Measurements from ENCODE around the gene MSANTD2. TPM values are rescaled to one million over a fixed set of nuclear protein-coding genes. Genes with fewer than 3 reads are reported as not detected.

MSANTD2 gene
- total and polyA plus RNA-seq, 2 of the 4 experiments (the other 2 are of a cell fraction) = 5.0 to 6.0 TPM

DNA sequence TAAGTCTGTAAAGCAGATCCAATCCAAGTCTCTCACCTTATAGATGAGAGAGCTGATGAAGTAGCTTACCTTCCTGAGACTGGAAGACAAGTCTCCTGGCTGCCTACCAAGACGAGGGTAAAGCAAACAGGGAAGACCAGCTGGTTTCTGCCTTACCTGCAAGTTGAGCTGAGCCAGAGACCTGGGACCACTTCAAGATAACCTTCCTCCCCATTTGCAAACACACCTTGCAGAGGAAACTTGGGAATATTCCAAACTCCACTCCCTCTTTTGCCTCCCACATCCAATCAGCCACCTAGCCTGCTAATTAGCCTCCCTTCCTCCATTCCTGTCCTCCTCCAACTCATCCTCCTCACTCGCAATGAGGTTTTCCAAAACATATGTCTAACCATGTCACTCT, 41.6 kb upstream of the MSANTD2 start:
- WGBS, 2 experiments (ENCODE audit: extremely low coverage in 2 of 2, insufficient read length in 1 of 2) = 55% methylated on average over 1 of the region's 2 CpGs; no CpG with 5 or more reads in 1 of the 2 experiments
- Histone ChIP-seq H2AK9ac (replicated peaks; ENCODE audit: low read depth, low read length, poor library complexity) (no peak overlapping the region), H2AFZ (replicated peaks; ENCODE audit: low read length, poor library complexity) (no peak overlapping the region), H2BK15ac (ENCODE audit: low read depth, low read length) (no peak overlapping the region), H3K23ac (ENCODE audit: low read depth, low read length) (no peak overlapping the region), H4K91ac (ENCODE audit: insufficient read depth, low read depth, low read length) (no peak overlapping the region), H4K8ac (ENCODE audit: low read depth in 2 of 2, low read length in 2 of 2) (no peak overlapping the region), H3K27ac (ENCODE audit: insufficient read depth, low read length) (no peak overlapping the region), H3K27me3 (ENCODE audit: control insufficient read depth, insufficient read depth, low read length) (peaks cover 84% of the 10 kb centered on the region), H3K56ac (ENCODE audit: extremely low read depth, insufficient read depth, low read length) (no peak overlapping the region), H3K36me3 (ENCODE audit: control insufficient read depth, insufficient read depth, low read length) (no peaks in the 10 kb centered on the region), H3K4me3 (ENCODE audit: insufficient read depth, low read depth, low read length) (no peak overlapping the region), H3K9ac (ENCODE audit: low read depth, low read length) (no peak overlapping the region), H3K9me1 (ENCODE audit: insufficient read depth, low read length) (no peaks in the 10 kb centered on the region; the same call in 1 of the 2 replicates), H3K4ac (ENCODE audit: low read depth, low read length) (no peak overlapping the region), H3K4me1 (ENCODE audit: control insufficient read depth, insufficient read depth, low read length) (no peaks in the 10 kb centered on the region; the same call in 1 of the 2 replicates), H2BK120ac (ENCODE audit: low read depth, low read length) (no peak overlapping the region), H4K5ac (ENCODE audit: low read depth, low read length) (no peak overlapping the region), H2BK20ac (ENCODE audit: low read depth, low read length) (no peak overlapping the region), H2AK5ac (ENCODE audit: low read depth, low read length) (no peak overlapping the region), H3K14ac (replicated peaks; ENCODE audit: low read depth, low read length) (no peak overlapping the region), H3K79me1 (ENCODE audit: low read depth in 1 of 2, low read length in 2 of 2) (no peaks in the 10 kb centered on the region), H2BK5ac (ENCODE audit: low read depth, low read length, poor library complexity, severe bottlenecking) (no peak overlapping the region), H4K20me1 (ENCODE audit: insufficient read depth, low read length) (no peaks in the 10 kb centered on the region), H3K4me2 (ENCODE audit: low read depth, low read length) (no peak overlapping the region), H3K18ac (ENCODE audit: low read depth, low read length) (no peak overlapping the region), H3K9me3 (ENCODE audit: control insufficient read depth, insufficient read depth, low read length) (no peaks in the 10 kb centered on the region)
- no peak for DNase-seq
- POLR2A ChIA-PET (ENCODE audit: unreplicated experiment) = no interaction called here
- in situ Hi-C loops (cut with MboI; ENCODE audit: low sequenced_read_pairs) = no loop called here
- no TSS peak for BruUV-seq (replicated peaks)
- intact Hi-C loops (cut with micrococcal nuclease) = no loop called here
- CTCF ChIA-PET = no interaction called here
- dilution Hi-C loops (cut with HindIII; ENCODE audit: low sequenced_read_pairs, unreplicated experiment) = no loop called here
- no peak for TF ChIP-seq CEBPB (IDR thresholded peaks at IDR 0.05; ENCODE audit: low read depth, low read length)
- no peak for TF ChIP-seq POLR2A (IDR thresholded peaks at IDR 0.05; ENCODE audit: low read depth, low read length)
- no peak for TF ChIP-seq MAZ (IDR thresholded peaks at IDR 0.05; ENCODE audit: borderline replicate concordance, low read depth, low read length)
- no peak for TF ChIP-seq MXI1 (IDR thresholded peaks at IDR 0.05; ENCODE audit: borderline replicate concordance, low read depth, low read length)
- no peak for TF ChIP-seq RCOR1 (IDR thresholded peaks at IDR 0.05; ENCODE audit: insufficient replicate concordance, low read length)
- TF ChIP-seq SMC3 (IDR thresholded peaks at IDR 0.05; ENCODE audit: low read depth, low read length) = no peak
- no peak for TF ChIP-seq USF2 (IDR thresholded peaks at IDR 0.05; ENCODE audit: low read depth, low read length)
- no peak for TF ChIP-seq RFX5 (IDR thresholded peaks at IDR 0.05; ENCODE audit: low read depth, low read length)
- TF ChIP-seq, protein P1, sequence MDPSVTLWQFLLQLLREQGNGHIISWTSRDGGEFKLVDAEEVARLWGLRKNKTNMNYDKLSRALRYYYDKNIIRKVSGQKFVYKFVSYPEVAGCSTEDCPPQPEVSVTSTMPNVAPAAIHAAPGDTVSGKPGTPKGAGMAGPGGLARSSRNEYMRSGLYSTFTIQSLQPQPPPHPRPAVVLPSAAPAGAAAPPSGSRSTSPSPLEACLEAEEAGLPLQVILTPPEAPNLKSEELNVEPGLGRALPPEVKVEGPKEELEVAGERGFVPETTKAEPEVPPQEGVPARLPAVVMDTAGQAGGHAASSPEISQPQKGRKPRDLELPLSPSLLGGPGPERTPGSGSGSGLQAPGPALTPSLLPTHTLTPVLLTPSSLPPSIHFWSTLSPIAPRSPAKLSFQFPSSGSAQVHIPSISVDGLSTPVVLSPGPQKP (IDR thresholded peaks at IDR 0.05; ENCODE audit: borderline replicate concordance, low read depth, low read length) = no peak
- no peak for TF ChIP-seq RAD21 (IDR thresholded peaks at IDR 0.05; ENCODE audit: low read length)
- TF ChIP-seq FOS (IDR thresholded peaks at IDR 0.05; ENCODE audit: low read depth, low read length) = no peak
- no peak for TF ChIP-seq BHLHE40 (IDR thresholded peaks at IDR 0.05; ENCODE audit: low read depth, low read length)
- TF ChIP-seq MAFK (IDR thresholded peaks at IDR 0.05; ENCODE audit: low read depth, low read length) = no peak
- no peak for TF ChIP-seq CHD1 (IDR thresholded peaks at IDR 0.05; ENCODE audit: low read depth, low read length)
- TF ChIP-seq, protein P2, sequence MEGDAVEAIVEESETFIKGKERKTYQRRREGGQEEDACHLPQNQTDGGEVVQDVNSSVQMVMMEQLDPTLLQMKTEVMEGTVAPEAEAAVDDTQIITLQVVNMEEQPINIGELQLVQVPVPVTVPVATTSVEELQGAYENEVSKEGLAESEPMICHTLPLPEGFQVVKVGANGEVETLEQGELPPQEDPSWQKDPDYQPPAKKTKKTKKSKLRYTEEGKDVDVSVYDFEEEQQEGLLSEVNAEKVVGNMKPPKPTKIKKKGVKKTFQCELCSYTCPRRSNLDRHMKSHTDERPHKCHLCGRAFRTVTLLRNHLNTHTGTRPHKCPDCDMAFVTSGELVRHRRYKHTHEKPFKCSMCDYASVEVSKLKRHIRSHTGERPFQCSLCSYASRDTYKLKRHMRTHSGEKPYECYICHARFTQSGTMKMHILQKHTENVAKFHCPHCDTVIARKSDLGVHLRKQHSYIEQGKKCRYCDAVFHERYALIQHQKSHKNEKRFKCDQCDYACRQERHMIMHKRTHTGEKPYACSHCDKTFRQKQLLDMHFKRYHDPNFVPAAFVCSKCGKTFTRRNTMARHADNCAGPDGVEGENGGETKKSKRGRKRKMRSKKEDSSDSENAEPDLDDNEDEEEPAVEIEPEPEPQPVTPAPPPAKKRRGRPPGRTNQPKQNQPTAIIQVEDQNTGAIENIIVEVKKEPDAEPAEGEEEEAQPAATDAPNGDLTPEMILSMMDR (conservative IDR thresholded peaks at IDR 0.05; ENCODE audit: low read depth, low read length) = no peak
- TF ChIP-seq NFE2L2 (IDR thresholded peaks at IDR 0.05; ENCODE audit: low read depth, low read length) = no peak
- no peak for ATAC-seq (ENCODE audit: low read depth)
